NCI-H1436 treated with DMSO at 0.1 percent for 48 hours (cell line): ENCODE measurements around the gene CDCP2.

ENCODE experiments used
- DNase-seq: peaks from one replicate; lab custom pipeline; 2025; lab: John Stamatoyannopoulos, UW

CDCP2 gene

GRCh38 chr1:54091666-54092065 lies 61.1 kb downstream of the CDCP2 start:
- no peak for DNase-seq

- DNase-seq: no peak
Measured at GRCh38 chr1:54088385-54088784, 64.4 kb downstream of the CDCP2 start.

GRCh38 chr1:54086754-54087153 lies 66.0 kb downstream of the CDCP2 start:
- no peak for DNase-seq

- DNase-seq: no peak
Measured at GRCh38 chr1:54084794-54085193, 68.0 kb downstream of the CDCP2 start.
